GM13976 (cell line): ENCODE results near the gene HOGA1.
A peak's percentile ranks its signal among the peaks of the same experiment; 100 is the strongest.

Experiments used
- DNase-seq: peaks from one replicate; pipeline ENCODE4 v3.0.0; 2012; ENCODE audit warnings: low spot score
- in situ Hi-C: fragments of 300-500 bp; cut with MboI; formaldehyde crosslinking; loops from one replicate; pipeline ENCODE4 v1.12.0; 2022; ENCODE audit warnings: low sequenced_read_pairs, mixed read lengths, inconsistent platforms; ENCODE audit not compliant: unreplicated experiment
- TF ChIP-seq, protein P1 (sequence below): IDR thresholded peaks from 2 replicates; pipeline ENCODE4 v1.5.1; 2012; ENCODE audit warnings: borderline replicate concordance, mild to moderate bottlenecking; ENCODE audit not compliant: insufficient read depth; ENCODE audit errors: extremely low read depth, missing control alignments, control extremely low read depth

Gene HOGA1

GRCh38 chr10:97601268-97602215 is 17.4 kb downstream of the HOGA1 start:
- in situ Hi-C loops, result no loop called here
- TF ChIP-seq, protein P1, sequence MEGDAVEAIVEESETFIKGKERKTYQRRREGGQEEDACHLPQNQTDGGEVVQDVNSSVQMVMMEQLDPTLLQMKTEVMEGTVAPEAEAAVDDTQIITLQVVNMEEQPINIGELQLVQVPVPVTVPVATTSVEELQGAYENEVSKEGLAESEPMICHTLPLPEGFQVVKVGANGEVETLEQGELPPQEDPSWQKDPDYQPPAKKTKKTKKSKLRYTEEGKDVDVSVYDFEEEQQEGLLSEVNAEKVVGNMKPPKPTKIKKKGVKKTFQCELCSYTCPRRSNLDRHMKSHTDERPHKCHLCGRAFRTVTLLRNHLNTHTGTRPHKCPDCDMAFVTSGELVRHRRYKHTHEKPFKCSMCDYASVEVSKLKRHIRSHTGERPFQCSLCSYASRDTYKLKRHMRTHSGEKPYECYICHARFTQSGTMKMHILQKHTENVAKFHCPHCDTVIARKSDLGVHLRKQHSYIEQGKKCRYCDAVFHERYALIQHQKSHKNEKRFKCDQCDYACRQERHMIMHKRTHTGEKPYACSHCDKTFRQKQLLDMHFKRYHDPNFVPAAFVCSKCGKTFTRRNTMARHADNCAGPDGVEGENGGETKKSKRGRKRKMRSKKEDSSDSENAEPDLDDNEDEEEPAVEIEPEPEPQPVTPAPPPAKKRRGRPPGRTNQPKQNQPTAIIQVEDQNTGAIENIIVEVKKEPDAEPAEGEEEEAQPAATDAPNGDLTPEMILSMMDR, result no peak
- DNase-seq, result no peak

GRCh38 chr10:97607095-97607636 is 23.0 kb downstream of the HOGA1 start:
- no peak for DNase-seq
- TF ChIP-seq, protein P1, result no peak
- in situ Hi-C loops, result no loop called here

DNA sequence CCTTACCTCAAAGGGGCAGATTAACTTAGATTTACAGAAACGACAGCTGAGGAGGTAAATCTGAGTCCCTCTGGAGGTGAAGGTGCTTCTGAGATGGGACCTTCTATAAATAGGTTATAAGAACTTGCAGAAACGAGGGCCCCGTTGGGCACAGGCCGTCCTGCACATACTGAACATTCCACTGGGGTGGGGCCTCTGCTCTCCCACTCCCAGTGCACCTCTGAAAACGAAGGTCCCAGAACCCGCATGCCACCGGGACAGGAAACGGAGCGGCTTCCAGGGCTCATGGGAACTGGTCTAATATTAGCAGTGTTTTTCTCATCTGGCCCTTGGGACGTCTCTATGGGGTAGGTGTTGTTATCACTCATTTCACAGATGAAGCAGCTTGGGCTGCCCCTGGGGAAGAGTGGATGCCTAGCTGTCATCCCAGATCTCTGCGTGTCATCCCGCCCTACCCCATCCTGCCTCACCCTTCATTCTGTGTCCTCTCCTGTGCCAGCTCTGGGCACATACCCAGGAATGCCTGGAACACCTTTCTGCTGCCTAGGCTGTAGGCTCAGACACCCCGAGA is 24.9 kb downstream of the HOGA1 start:
- in situ Hi-C loops, result no loop called here
- TF ChIP-seq, protein P1, result no peak
- DNase-seq, result no peak

DNA sequence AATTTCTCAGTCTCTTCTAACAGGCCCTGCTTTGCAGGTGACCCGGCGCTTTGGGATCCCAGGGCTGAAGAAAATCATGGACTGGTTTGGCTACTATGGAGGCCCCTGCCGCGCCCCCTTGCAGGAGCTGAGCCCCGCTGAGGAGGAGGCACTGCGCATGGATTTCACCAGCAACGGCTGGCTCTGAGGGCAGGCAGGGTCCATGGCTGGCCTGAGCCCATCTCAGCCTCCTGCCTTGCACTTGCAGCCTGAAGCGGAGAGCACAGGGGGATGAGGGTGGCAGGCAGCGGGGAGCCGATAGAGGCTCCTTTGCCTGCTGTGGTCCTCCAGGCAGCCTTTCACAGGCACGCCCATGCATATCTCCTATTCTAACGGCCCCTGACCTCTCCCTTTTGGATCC is 27.3 kb downstream of the HOGA1 start:
- in situ Hi-C loops, result no loop called here
- TF ChIP-seq, protein P1, result no peak
- DNase-seq, result no peak

DNA sequence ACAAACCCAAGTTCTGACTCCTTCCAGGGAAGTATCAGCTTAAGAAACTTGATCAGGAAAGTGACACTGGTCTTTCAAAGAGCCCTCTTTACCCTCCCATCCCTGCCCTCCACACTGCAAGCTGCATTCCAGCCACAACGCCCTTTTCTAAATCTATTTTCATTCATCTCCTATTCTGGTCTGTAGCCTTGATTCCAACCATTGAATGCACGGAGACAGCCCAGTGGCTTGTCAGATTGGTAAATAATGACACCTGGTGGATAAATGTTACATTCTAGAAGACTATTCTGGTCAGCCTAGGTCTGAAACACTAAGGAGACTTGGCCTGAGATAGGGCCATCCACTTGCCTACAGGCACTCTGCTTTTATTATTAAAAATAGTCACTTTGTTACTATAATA is 28.2 kb downstream of the HOGA1 start:
- TF ChIP-seq, protein P1, result no peak
- in situ Hi-C loops, result no loop called here
- peak; percentile 54 for DNase-seq

- in situ Hi-C loops, result no loop called here
- no peak for DNase-seq
- TF ChIP-seq, protein P1, result no peak
Observed at GRCh38 chr10:97618285-97618684, 34.1 kb downstream of the HOGA1 start.
